Cortex of kidney (tissue), 1 donor: ENCODE measurements around the gene CCDC93.
"Not testable (repeated sequence)": the region's sequence is repeated elsewhere in the genome, so short reads cannot be mapped to it uniquely, and the experiment has no call there.

Experiments
- DNase-seq: peaks from one replicate; lab custom pipeline; 2025; lab: John Stamatoyannopoulos, UW

CCDC93 gene

DNA sequence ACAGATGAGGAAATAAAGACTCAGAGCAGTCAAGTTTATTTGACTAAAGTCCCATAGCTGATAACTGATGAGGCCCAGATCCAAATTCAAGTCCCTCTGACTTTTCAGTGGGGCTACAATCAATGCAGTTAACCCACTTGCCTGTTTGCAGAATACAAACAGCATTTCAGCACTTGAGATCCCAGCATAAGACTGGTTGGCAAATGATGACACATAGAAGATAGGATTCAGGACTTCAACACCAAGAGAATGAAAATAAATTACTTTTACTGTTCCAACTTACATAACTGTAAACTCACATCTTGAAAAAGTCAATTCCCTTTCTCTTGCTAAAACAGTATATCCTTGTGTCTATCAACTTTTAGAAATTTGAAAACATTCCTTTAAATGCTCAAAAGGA is 61.2 kb downstream of the CCDC93 start:
- DNase-seq = no peak

DNA sequence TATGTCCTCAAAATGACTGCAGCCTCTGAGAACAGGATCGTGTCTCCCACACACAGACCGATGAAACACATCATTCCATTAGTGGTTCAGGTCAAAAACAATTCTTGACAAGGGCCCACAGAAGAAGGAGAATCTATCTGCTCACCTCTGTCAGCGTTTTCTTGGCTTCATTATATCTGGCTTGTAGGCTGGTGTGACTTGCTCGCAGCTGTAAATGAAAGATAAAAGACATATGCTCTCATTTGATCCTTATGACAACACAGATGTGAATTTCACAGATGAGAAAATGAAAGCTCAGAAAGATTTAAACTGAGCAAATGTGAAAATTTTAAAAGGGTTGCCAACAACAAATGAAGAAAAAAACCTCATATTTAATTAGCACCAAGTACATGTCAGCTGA is 61.6 kb downstream of the CCDC93 start:
- DNase-seq = no peak

DNA sequence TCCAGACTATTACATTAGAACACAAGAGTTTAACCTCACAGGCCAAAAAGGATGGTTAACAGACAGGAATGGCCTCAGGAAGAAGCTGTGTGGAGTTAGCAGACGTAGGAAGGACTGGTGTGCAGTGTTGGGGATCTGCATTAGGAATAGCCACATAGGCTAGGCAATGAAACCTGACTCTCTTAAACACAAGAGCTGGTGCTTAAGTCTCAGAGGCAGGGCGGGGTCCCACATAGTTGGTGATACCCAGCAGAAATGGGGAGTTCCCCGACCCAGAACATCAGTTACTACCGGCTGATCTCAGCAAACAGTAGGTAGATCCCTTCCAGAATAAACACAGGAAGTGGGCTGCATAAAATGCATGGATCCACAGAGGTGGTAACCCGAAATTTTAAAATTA is 64.1 kb downstream of the CCDC93 start:
- no peak for DNase-seq

DNA sequence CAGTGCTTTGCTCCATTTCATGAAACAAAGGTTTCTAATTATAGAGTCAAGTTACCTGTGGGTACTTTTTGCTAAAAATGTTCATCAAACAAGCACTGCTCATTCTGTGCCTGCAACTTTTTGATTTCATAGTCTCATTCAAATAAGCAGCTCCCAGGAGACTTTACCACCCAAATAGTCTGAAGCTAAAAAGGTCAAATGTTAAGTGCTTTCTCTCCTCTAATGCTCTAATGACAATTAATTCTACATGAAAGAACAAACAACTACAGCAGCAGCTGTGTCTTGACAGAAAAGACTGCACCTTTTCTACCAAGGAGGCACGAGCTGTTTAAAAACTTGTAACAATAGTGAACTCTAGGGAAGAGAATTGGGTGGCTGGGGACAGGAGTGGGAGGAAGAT is 65.3 kb downstream of the CCDC93 start:
- DNase-seq = no peak

DNA sequence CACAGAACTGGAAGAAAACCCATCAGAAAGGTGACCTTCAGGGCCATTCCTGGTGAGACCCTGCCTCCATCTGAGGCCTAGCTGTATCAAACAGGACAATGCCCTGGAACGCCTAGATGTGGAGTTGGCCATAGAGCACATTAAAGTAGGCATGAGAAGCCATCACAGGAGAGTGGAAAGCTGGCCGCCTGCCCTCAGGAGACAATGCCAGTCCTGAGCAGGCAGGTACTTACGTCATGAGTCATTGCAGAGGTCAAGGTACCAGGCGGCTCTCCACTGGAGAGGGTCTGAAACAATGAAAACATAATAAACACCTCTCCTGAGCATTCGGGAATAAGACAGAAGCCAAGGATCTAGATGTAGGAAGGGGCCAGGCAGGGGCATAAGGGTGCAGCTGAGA is 68.6 kb downstream of the CCDC93 start:
- no peak for DNase-seq

DNA sequence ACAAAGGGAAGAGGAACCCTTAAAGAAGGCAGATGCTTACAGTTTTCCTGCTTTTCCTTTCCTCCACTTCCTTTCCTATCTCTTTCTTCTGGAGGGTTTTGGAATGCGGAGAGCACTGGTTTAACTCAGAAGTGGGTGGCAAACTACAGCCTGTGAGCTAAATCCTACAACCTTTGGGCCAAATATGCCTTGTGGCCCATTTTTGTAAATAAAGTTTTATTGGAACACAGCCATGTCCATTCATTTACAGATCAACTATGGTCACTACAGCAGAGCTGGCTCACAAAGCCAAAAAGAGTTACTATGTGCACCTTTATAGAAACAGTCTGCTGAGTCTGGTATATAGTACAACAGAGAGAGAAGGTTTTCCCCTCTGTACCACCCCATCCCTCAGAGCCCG is 69.1 kb downstream of the CCDC93 start:
- DNase-seq = no peak

DNA sequence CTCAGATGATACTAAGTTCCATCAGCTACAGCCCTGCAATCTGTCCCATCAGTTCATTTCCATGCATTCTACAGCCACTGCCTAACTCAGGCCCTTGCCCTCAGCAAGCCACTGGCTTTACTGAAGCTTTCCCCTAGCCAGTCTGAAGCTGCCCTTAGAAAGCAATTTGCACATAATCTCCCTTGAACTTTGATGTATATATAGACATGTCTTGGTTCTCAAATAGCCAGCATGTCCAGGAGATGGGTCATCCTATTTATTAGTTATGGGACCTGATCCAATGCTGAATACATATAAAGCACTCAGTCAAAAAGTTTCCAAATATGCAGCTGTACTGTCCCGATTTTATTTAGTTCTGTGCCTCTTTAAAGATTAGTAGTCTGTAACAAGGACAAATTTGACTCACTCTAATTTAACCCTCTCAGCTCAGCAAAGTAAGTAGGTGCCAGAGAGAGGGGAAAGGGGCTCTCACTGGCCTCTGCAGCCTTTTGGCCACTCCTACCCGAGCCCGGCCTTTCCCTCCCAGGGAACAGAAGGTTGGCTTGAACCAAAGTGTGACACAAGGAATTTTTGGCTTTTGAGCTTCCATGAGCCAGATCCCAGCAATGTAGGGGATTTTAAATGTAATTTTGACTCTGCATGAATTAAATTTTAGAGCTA is 70.7 kb downstream of the CCDC93 start:
- DNase-seq = no peak

DNA sequence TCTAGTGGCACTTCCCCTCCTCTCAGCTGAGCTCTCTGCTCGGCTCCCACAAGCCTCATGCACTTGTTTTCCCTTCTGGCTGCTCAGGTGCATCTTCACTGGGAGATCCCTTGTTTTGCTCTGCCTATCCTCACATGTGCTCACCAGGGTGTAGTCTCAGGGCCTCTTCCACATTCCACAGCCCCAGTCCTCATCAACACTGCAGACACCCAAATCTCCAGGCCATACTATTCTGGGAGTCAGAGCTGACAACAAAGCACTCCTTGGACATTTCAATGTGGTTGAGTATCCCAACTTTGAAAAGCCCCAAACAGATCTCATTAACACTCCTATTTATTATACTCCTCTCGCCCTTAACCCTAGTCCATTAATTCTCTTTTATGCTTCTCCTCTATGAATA is 71.3 kb downstream of the CCDC93 start:
- no peak for DNase-seq

DNA sequence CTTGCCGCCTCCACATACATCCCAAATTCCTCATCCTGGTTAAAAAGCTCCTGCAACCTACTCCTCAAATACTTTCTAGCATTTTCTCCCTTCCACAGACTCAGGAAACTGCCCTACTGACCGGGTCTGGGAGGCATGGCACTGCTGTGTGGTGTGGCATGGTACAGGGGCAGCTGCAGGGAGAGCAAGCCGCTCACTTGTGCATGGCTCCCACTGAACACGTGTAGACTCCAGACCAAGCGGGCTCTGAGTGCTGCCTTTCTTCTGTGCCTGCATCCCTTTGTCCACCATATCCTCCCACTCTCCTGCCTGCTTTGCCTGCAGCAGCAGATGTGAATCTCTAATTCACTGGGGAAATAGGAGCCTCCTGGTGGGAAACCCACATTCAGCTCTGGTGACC is 72.2 kb downstream of the CCDC93 start:
- DNase-seq = no peak

DNA sequence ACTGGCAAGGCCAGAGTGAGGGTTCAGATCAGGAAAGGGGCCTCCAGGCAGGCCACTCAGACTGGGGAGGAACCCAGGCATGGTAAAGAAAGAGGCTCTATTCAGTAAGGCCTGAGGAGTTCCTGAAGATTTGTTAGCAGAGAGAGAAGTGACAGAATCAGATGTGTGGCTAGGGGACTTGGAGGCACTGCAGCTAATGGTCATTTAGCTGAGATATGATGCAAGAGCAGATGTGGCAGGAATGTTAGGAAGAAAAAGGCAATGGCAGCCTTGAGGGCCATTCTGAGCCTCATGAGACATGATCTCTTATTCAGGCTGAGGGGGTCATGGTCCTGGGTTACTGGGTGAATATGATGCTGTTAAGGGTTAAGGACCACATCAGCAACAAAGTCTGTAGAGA is 73.4 kb downstream of the CCDC93 start:
- no peak for DNase-seq

DNA sequence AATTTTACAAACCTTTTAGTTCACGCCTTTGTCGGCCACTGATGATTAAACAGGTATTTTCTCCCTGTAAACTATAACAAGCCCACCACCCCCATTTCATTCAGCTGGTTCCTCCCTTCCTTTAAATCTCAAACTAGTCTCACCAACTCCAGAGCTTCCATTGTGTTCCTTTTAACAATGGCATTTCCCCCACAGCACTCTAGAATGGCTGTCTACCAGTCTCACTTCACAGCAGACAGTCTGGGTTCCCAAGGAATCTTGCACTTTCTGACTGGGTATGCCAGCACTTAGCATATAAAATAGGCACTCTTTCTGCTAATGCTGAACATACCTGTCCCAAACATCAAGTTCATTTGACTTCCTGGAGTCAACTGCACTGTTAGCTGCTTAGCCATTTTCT is 75.3 kb downstream of the CCDC93 start:
- DNase-seq = no peak

DNA sequence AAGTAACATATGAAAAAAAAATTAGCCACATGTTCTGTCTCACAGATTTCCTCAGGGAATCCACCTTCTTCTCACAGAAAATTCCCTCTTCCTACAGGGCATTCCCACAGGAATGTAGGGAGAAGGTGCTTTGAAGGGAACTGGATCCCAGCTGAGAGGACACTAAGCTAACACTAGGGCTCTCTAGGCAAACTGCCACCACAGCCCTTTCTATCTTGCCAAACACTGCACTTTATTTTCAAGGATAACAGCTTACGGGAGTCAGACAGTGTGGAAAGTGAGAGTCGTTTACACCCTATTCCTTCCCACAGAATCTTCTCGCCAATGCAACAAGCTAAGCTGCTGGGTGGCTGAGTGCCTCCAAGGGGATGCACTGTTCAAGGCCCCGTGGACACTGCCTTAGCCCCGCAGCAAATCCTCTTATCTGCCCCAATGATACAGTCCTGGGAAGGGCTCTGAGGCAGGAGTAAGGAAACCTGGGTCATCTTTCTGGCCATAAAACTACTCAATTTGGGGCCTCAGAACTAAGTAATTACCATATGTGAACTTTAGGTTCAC is 76.9 kb downstream of the CCDC93 start:
- no peak for DNase-seq

DNA sequence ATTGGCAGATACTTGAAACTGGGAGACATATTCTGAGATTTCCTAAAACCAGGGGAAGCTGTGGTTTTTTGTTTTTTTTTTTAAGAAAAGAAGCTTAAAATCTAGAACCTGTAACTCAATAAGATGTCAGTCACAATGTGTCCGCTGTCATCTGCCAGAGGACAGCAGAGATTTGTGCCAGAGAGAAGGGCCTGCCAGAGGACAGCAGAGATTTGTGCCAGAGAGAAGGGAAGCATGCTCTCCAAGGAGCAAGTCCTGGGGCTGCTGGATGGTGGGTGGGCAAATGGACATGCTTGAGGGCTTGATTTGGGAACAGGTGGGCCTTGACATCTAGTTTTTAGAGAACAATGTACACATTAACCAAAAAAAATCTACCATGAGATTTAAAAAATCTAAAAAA is 77.9 kb downstream of the CCDC93 start:
- DNase-seq = no peak

DNA sequence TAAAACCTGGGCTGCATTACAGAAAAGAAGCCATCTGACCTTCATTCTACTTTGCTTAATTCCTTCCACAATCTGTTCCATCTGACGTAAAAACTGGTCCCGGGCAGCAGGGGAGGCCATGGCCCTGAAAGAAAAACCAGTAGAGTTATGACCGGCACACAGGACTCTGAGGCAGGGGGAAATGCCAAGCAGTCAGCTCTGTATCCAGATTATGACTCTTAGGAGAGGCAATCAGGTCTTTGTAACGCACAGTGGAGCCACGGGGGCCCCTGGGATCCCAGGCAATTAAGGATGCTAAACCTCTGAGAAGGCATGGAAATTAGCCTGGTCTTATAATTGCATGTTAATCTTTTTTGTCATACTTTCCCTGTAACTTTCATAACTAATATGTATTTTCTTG is 78.4 kb downstream of the CCDC93 start:
- no peak for DNase-seq

DNA sequence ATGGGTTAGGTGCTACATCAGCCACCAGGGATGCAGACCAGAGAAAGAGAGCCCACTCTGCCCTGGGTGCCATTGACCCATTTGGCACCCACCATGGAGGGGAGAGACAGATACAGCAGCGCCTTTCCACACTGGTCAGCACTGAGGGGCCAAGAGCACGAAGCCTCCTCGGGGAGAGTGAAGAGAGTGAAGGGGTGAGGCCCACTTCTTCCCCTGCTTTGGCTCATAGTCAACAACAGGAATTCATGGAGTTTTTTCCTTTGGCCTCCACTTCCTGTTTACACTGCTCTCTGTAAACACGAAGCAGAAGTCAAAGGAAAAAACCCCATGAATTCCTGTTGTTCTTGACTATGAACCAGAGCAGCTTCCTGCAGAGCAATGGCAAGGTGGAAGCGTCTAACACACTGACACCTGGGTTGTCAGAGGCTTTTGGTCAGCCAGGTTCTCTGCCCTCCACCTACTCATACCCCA is 80.0 kb downstream of the CCDC93 start:
- no peak for DNase-seq

DNA sequence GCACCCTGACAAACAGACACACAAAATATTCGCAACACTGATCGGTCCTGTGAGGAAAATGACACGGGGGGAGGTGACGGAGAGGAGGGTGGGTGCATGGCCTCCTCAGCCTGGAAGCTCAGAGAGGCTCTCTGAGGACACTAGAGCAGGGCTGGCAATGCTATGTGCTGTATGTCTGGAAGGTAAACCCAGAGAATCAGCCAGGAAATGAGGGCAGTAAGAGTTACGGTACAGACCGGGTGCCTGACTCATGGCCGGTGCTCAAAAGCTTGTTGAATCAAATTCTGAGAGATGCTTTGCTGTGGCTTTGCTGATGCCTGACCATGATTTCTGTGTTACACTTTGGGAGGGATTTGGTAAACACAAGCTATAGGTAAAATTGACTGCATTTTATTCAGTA is 81.9 kb downstream of the CCDC93 start:
- no peak for DNase-seq

DNA sequence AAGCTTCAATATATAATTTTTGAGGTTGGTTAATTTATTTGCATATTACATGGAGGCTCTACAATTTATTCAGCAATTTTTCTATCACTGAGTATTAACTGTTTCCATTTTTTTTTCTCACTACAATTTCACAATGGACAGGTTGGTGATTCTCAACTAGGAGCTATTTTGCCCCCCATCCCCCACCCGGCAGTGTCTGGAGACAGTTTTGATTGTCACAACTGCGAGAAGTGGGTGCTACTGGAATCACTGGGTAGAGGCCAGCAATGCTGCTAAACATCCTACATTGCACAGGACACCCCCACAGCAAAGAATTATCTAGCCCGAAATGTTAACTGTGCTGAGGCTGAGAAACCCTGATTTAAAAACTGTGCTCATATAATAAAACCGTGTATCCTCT is 82.6 kb downstream of the CCDC93 start:
- DNase-seq = no peak

DNA sequence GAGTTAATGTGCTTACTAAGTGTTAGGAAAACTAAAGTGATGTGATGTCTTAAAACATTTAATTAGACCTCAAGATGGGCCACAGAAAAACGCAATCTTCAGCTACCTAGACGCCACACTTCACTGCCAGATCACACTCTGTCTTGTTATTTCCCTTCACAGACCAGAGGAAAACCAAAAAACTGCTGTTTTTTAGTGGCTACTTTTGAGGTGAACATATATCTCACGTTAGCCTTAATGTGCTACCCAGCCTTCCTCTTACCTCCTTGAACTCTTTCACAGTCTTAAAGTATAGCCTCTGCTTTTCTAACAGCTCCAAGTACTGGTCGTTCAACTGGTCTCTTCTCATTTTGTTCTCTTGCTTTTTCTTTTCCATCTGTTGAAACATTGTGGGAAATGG is 83.1 kb downstream of the CCDC93 start:
- DNase-seq = no peak

DNA sequence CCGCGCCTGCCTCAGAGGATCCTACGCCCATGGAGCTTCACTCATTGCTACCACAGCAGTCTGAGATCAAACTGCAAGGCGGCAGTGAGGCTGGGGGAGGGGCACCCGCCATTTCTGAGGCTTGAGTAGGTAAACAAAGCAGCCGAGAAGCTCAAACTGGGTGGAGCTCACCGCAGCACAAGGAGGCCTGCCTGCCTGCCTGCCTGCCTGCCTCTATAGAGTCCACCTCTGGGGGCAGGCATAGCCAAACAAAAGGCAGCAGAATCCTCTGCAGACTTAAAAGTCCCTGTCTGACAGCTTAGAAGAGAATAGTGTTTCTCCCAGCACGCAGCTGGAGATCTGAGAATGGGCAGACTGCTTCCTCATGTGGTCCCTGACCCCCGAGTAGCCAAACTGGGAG is 90.4 kb downstream of the CCDC93 start:
- DNase-seq = not testable (repeated sequence)

DNA sequence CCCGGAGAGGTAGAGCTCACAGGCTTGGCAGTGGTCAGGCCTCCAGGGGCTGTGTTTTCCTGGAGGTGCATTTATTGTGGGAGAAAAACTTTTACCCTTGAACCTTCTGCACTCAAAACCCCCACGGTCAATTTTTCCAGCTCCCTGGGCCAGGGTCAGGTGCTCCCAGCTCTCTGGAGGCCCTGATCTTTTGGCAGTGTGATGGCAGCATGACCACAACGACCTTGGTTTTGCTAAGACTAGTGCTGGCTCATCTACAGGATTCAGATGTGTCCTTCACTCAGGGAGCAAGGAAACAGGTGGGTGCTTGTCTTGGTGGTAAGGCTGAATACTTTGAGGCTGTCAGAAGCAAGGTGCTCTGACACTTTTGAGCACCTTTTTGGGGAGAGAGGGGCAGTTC is 92.3 kb downstream of the CCDC93 start:
- DNase-seq = no peak

DNA sequence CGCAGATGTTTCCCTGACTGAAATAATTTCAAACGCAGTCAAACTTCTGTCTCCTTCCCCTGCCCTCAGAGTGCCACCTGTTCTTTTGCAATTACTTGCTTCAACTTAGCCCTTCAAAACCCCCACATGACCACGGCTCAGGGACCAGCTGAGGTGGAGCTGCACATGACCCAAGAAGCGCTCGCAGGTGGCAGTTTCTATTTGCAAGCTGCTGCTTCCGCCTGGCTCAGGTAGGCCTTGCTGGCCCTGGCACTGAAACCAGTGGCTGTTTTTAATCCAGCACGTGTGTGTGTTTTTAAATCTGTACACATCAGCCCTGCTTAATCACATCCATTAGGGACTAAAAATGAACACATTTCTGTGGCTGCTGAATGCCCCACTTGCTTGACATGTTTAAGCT is 95.3 kb downstream of the CCDC93 start:
- no peak for DNase-seq

DNA sequence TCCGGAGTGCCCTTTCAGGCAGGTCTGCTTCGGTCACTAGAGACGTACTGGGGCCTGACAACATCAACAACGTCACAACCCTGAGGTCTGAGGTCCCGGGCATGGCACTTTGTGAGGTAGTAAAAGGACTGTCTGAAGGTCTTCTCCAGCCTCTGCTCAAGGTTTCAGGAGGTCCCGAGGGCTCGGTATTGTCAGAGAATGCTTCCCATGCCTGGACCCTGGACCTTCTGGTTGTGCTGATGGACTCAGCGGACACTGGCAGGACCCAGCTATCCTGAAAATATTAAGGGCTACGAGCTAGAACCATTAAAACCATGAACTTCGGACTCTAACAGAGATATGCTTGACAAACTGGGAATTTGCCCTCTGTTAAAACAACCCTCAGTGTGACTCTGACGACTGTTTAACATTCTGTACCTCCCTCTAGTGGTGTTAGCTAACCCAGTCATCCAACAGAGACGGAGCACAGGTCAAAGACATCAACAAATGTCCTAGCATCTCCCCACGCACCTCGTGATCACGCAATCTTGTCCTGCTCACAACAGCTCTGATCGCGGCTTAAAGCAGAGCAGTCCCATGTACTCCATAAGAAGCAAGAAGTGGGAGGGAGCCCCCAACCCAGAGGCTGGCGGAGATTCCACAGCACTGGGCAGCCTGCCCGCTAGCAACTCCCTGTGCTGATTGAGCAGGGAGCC is 96.5 kb downstream of the CCDC93 start:
- no peak for DNase-seq

DNA sequence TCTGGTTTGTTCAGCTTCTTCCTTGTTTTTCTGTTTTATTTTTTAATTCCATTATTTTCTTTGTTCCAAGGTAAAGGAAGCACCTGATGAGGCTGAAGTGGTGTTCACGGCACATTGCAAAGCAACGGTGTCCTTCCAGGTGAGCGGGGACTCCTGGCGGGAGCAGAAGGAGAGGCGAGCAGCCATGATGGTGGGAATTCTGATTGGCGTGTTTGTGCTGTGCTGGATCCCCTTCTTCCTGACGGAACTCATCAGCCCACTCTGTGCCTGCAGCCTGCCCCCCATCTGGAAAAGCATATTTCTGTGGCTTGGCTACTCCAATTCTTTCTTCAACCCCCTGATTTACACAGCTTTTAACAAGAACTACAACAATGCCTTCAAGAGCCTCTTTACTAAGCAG is 110.9 kb downstream of the CCDC93 start:
- no peak for DNase-seq

DNA sequence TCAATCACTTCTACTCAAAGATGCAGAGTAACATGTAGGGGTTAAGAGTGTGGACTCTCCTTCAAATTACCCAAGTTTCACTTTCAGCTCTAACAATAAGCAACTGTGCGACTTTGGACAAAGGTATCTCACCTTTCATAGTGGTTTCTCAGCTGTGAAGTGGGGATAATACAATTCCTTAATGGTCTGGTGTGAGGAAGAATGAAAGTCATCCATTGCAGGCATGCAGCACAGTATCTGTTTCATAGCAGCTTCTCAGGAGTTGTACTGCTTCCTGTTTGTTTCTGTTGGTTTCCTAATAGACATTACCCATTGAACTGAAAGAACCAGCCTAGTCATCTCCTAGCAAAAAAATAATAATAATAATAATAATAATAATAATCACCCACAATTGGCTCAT is 125.0 kb downstream of the CCDC93 start:
- DNase-seq = no peak
